Activated CD8-positive, alpha-beta memory T cell treated with anti-CD3 and anti-CD28 coated beads, Interleukin-2, amount 50 U/mL, for 48 hours (primary cell): Measurements from ENCODE around the gene GALNT2.

Experiments used
- DNase-seq: peaks from one replicate; pipeline ENCODE4 v3.0.0-alpha.2; 2020

GALNT2 gene

DNA sequence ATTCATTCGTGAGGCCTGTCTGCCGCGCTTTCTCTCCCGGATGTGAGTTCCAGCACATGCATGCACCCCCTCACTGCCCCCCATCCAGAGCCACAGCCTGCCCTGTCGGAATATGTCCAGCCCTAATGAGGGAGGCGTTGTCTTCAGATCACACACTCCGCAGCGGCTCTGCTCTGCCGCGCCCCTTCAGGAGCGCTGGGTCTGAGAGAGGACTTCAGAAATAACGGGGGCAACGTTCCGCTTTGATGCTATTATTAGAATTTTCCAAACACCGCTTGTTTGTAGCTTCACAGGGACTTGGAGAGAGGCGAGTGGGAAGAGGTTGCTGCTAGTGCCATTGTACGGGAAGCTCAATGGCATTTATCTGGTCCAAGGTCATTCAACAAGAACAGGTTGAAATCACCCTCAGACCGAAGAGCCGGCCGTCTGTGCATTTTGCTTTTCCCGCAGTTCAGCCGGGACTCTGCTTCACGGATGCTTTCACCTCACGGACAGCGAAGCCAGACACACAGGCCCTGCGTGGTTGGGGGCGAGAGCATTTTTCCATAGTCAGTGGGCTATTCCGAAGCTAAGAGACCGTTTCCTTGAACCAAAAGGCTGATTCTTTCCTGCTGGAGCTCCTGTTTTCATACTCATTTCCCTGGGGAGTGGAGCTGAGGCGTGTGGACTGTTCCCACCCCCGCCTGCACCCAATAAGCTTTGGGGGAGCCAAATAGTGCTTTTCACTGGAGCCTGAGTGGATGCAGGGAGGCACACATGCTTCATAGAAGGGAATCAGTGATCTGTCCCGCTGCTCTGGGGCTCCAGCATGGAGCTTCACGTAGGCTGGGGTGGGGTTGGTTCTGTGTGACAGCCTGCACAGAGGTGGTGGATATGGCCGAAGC is 69.7 kb downstream of the GALNT2 start:
- no peak for DNase-seq

DNA sequence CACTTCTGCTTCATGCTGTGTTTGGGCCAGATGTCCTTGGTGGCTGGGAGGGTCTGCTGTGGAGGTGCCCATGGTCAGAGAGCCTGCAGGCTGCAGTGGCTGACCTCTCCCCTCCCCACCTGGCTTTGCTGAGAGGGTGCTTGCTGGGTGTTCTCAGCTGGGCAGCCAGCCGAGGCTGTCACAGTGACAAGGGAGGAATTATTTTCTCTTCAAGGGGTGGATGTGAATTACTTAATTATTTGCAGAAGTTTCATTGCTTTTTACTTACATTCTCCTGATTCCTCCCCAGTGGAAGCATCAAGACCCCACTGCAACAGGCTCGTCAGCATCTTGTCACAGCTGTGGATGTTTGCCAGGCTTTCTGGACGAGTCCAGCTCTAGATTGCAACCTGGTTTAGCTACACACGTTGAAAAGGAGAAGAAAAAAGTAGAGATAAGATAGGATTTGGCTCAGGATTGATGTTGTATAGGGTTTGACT is 70.3 kb downstream of the GALNT2 start:
- no peak for DNase-seq

GRCh38 chr1:230138561-230139239 is 71.7 kb downstream of the GALNT2 start:
- DNase-seq, result no peak

DNA sequence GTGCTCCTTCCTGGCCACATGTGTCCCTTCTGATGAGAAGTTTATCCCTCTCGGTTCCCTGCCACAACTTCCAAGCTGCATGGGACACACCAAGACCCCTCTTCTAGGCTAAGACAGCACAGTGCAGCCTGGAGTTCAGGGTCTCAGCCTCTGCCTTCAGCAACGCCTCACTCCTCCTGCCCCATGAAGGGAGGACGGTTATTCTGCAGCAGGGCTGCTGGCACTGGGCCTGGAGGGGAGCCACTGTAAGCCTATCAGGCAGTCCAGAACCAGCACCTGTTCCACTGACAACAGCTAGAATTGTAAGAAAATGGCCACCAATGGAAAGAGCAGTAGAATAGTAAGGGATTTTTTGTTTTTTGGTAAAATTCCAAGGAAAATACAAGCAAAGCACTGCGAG is 72.3 kb downstream of the GALNT2 start:
- no peak for DNase-seq

DNA sequence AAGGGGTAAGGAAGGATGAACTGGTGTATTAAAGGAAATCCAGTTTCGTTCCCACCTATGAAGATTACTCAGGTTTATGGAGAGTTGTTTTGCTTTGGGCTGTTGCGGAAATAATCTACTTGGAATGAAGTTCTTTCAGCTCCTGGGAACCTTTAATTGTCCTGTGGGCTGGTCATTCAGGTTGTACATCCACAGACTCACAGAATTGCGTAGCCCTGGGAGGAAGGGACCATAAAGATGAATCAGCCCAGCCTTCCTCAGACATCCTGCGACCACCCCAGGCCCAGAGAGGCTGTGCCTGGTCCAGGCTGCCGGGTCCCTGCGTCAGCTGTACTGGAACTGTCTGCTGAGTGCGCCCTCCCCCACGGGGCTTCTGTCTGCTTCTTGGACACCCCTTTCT is 72.7 kb downstream of the GALNT2 start:
- DNase-seq, result no peak

DNA sequence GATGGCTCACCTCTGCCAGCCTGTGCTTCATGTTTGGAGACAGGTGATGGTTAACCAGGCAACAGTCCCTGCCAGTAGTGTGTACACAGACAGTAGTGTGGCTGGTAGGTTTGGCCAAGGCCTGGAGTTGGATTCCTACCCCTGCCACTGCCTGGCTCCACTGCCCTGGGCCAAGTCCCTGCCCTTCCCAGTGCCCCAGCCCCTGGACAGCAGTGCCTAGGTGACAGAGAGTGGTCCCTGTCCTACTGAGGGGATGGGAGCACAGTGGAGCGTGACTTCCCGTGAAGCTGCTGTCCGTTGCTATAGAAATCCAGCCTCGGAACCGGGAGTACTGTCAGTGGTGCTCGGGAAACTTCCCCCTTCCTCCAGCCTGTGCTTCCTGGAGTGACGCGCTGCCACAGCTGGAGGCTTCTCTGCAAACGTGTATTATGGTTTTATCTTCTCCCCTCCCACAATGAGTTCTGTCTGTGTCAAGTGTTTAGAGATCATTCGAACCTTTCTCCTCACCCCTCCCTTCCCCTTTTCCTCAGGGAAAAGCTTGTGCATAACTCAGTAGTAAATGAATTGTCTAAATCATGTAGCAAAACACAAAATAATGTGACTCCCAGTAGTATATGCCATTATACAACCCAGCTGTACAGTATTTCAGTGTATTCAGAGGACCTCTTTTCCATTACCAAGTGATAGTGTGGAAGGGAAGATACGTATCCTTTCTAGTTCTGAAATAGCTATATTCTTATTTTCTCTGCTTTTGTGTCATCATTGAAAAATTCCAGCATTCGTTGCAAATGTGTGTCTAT is 73.4 kb downstream of the GALNT2 start:
- no peak for DNase-seq

GRCh38 chr1:230141021-230141648 is 74.1 kb downstream of the GALNT2 start:
- DNase-seq, result no peak

GRCh38 chr1:230141797-230142607 is 75.0 kb downstream of the GALNT2 start:
- no peak for DNase-seq

GRCh38 chr1:230142608-230143210 is 75.7 kb downstream of the GALNT2 start:
- DNase-seq, result no peak

GRCh38 chr1:230143534-230143933 is 76.5 kb downstream of the GALNT2 start:
- no peak for DNase-seq

GRCh38 chr1:230144010-230144614 is 77.1 kb downstream of the GALNT2 start:
- DNase-seq, result no peak

GRCh38 chr1:230144758-230145504 is 77.9 kb downstream of the GALNT2 start:
- no peak for DNase-seq

DNA sequence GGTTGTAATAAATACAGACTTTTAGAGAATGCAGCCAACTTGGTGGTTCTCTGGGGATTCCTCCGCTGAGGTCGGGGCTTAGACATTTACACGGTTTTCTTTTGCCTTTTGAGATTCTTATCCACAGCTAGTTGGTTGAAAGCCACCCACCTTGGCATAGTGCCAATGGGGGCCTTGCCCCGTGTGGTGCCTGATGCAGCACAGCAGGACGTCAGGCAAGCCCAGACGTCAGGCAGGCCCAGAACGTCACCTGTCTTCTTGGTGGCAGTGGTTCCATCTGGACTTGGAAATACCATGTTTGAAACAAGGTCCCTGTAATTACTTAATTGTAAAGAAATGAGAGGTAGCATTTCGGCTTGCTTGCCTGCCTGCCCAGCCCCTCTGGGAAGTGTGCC is 78.5 kb downstream of the GALNT2 start:
- no peak for DNase-seq

DNA sequence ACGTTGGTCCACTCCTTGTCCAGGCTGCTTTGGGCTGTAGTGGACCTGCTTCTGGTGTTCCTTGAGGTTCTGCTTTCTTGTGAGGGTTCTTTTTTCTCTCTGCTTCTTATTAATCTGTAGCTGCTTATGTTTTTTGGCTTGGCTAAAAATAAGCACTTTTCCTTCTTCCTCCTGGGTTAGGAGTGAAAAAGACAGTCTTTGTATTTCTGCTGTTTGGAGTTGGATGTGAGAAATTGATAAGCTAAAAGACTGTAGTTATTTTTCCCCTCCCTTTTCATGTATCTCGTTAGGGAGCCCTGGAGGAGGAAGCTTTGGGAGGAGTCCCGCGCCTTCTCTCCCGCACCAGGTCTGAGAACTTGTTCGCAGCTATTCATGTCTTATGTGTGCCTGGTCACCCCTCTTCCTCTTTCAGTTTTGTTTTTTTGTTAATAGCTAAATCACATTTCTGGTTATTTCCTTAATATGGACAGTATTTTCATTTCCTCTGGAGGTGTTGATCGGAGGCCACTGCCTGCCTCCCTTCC is 79.0 kb downstream of the GALNT2 start:
- no peak for DNase-seq

DNA sequence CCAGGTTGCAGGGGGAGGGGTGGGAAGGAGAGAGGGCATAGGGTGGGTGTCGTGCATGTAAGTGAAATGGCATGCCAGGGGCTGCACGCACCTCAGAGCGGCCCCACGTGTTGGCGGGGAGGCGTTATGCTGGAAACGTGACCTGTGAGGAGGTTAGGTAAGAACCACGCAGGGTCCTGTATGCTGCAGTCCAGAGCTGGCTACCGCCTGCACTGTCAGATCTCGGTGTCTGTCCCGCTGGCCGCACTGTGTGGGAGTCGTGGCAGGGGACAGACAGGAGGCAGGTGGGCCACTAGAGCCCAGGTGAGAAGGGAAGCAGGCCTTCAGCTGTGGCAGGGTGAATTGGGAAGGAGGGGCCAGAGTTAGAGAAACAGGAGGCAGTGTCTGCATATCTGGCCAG is 79.7 kb downstream of the GALNT2 start:
- DNase-seq, result no peak

GRCh38 chr1:230147253-230148125 is 80.5 kb downstream of the GALNT2 start:
- no peak for DNase-seq

- DNase-seq, result no peak
Measured at GRCh38 chr1:230148126-230148652, 81.2 kb downstream of the GALNT2 start.

DNA sequence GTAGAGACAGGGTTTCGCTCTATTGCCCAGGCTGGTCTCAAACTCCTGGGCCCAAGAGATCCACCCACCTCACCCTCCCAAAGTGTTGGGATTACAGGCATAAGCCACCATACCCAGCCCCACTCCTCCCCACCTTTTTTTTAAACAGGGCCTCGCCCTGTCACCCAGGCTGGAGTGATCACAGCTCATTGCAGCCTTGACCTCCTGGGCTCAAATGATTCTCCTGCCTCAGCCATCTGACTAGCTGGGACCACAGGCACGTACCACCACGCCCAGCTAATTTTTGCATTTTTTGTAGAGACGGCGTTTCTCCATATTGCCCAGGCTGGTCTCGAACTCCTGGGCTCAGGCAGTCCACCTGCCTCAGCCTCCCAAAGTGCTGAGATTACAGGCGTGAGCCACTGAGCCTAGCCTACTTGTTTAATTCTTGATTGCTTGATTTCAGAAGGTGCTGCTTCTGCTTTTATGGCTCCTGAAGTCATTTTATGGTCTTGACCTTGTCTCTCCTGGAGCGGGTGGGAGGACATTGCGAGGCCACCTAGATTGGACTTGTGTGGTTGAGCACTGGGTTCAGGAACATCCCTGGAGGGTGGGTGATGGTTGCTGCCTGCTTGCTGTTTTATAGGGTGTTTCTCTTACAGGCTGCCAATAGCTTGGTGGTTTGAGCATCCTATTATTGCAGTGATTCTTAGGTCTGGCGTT is 81.9 kb downstream of the GALNT2 start:
- no peak for DNase-seq
